Activated CD4-positive, alpha-beta T cell treated with anti-CD3 and anti-CD28 coated beads for 48 hours (primary cell): ENCODE results near the gene COL26A1.

ENCODE experiments used
- DNase-seq: peaks from one replicate; pipeline ENCODE4 v3.0.0-alpha.2; 2020

Gene COL26A1

DNA sequence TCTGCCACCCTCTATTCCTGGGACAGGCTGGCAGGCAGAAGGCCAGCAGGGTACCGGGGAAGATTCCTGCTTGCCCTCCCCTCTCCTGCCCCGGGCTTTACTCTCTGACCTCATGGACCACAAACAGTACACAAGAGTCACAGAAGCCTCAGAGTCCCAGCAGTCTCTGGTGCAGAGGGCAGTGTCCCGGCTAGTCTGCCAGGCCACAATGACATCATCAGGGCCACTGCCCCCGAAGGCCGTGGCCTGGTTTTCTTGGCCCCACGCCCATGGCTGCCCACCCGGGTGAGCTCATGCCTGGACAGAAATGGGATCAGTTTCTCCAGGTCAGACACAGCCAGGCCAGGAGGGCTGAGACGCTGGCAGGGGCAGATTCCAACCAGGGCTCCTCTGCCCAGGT lies 174.5 kb downstream of the COL26A1 start:
- DNase-seq = no peak

DNA sequence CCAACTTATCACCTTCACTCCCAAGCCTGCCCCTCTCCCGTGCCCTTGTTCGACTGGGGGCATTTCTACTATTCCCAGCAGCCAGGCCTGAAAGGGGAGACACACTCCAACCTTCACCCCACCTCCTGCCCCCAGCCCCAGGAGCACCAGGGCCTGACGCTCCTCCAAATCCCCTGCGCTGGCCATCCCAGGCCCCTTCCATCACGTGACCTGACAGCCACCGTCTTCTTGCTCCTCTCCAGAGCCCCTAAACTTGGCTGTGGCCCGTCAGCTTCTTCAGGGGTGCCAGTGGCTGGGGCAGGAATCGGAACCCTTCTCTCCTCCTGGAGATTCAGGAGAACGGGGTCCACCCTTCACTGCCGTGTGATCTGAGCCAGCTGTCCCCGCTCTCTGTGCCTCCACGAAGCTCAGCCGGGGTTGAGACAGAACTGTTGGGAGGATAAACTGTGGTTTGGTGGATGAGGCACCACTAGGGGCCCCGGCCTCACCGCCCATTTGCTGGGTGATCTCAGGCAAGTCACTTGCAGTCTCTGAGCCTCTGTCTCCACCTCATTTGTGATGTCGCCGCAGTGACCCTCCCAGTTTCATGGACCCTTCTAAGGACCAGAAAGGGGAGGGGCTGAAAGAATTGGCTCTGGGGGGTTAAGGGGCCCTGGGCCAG lies 175.4 kb downstream of the COL26A1 start:
- DNase-seq = peak; percentile 9

DNA sequence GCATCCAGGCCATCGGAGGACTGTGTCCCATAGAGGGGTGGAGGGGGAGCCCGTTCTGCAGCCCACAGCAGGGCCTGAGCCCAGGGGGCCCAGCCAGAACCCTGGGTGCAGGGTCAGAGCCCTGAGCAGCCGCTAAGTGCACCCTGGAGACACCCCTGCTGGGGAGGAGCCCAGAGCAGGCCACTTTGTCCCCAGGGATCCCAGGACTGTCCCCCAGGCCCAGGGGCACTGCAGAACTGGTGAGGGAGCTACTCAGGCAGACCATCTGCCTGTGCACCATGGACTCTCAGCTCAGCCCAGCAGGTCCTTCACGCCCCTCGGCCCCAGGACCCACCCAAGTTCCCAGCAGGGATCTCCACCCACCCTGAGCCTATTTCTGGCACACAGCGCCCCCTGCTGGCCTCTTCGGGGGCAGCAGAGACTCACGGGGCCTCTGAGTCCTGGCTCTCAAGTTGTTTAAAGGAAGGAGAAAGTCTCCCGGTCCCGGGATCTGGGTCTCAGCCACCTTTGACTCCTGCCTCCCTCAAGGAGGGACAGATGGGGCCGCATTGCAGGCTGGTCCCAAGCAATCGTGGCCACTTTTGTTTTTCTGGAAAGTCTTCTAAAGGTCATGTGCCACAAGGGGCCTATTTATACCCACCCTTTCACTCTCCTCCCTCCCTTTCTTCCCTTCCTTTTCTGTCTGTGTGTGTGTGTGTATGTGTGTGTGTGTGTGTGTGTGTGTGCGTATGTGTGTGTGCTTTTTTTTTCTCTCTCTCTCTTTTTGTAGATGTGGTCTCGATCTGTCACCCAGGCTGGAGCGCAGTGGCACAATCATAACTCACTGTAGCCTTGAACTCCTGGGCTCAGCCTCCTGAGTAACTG lies 176.2 kb downstream of the COL26A1 start:
- peak; percentile 73 for DNase-seq

DNA sequence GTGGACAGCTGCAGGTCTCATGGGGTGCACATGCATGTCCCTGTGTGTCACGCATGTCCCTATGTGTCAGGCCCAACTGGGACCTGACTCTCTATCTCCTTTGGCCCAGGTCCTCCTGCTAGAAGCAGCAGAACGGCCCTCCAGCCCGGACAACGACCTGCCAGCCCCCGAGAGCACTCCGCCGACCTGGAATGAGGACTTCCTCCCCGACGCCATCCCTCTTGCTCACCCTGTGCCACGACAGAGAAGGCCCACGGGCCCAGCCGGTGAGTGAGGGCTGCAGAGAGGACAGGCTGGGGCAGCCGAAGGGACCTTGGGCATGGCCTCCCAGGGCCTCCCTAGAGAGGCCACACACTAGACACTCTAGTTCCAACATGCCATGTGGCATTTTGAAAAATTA lies 177.1 kb downstream of the COL26A1 start:
- no peak for DNase-seq

DNA sequence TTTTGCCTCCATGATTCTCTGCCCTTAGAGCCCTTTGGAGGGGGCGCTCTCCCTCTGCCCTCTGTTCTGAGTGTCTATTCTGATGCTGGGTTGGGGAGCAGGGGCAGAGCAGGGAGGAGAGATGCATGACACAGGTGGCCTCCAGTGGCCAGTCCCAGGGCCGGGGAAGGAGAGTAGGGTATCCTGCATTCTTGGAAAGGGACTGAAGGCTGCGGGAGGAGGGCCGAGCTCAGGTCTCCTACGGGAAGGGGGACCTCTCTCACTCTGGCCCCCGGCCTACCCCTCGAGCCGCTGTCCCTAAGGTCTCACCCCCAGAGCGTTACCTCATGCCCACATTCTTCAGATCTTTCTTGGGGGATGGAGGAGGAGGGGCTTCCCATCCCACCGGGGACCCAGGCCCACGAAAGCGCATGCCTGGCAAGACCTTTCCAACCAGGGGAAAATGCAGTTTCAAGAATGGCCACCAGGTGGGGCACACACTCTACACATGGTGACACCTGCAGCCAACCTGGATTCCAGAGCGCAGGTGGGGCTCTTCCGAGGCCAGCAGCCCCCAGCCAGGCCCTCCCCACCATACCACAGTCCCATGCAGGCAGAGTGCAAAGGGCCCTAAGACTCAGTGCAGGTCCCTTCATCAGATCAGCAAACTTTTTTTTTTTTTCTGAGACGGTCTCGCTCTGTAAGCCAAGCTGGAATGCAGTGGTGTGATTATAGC lies 180.0 kb downstream of the COL26A1 start:
- peak; percentile 83 for DNase-seq

DNA sequence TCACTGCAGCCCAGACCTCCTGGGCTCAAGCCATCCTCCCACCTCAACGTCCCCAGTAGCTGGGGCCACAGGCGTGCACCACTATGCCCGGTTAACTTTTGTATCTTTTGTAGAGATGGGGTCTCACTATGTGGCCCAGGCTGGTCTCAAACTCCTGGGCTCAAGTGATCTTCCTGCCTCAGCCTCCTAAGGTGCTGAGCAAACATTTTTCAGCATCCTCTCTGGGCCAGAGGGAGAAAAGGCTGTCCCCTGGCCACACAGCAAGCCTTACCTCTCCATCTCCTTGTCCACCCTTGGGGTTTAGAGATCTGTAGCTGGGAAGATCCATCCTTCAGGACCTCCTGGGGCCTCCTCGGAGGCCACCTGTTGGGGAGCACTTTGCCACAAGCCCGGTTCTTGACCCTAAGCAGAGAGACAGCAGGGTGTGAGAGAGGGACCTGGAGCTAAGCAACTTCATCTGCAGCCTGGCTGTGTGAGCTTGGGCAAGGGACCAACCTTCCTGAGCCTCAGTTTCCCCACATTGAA lies 180.6 kb downstream of the COL26A1 start:
- DNase-seq = no peak

DNA sequence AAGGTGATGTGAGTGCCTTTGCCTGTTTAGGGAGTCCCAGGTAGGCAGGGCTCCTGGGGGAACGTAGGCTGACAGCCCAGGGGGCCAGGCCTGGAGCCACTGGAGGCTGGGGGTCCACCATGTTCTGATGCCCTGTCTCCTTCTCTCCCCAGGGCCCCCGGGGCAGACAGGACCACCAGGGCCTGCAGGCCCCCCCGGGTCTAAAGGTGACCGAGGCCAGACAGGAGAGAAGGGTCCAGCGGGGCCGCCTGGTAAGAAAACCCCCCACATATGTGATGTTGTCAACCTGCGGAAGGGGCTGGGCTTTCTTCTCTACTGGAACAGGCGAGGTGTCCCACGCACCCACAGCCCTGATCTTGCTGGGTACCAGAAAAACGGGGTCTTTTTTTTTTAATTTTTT lies 181.2 kb downstream of the COL26A1 start:
- no peak for DNase-seq

DNA sequence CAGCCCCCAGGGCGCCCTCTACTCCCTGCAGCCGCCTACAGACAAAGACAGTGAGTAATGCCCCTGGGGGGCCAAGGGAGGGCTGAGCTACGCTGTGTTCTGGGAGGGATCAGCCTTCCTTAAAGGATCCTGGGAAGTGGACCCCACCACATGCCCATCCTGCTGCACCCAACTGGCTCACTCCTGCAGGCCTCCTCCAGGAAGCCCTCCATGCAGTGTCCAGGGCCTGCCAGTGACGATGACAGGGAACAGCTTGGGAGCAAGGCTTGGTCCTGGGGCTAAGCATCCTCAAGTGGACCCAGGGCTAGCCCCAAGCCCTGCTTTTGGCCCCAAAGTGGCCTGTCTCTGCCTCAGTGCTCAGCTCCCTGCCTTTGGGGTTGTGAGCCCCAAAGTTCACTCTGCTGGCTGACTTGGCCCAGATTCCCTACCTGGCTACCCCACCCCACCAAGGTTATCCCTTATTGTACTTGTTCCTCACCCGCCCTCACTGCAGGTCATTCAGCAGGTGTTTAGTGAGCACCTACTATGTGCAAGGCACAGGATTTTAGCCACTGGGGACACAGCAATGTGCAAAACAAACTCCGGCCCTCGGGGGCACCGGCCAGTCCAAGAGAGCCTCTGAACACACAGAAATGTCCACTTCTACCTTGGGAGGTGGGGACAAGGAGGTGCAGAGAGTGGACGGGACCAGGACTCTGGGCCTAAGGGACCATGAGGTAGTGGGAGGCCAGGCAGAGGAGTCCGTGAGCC lies 182.9 kb downstream of the COL26A1 start:
- no peak for DNase-seq

DNA sequence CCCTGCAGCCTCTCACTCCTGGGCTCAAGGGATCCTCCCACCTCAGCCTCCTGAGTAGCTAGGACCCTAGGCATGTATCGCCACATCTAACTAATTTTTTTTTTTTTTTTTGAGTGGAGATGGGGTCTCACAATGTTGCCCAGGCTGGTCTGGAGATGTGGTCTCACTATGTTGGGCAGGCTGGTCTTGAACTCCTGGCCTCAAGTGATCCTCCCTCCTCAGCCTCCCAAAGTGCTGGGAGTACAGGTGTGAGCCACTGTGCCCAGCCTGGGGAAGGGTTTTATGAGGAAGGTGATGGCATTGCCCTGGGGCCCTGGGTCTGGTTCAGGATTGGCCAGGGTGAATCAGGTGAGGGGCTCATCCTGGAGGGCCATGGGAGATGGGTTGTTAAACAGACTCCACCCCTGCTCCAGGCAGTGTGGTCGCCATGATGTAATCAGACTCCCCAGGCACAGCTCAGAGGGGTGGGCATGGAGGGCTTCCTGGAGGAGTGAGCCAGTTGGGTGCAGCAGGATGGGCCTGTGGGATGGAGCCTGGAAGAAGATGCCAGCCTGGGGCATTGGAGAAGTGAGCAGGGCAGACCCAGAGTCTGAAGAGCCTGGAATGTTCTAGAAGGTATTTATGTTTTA lies 183.7 kb downstream of the COL26A1 start:
- no peak for DNase-seq

DNA sequence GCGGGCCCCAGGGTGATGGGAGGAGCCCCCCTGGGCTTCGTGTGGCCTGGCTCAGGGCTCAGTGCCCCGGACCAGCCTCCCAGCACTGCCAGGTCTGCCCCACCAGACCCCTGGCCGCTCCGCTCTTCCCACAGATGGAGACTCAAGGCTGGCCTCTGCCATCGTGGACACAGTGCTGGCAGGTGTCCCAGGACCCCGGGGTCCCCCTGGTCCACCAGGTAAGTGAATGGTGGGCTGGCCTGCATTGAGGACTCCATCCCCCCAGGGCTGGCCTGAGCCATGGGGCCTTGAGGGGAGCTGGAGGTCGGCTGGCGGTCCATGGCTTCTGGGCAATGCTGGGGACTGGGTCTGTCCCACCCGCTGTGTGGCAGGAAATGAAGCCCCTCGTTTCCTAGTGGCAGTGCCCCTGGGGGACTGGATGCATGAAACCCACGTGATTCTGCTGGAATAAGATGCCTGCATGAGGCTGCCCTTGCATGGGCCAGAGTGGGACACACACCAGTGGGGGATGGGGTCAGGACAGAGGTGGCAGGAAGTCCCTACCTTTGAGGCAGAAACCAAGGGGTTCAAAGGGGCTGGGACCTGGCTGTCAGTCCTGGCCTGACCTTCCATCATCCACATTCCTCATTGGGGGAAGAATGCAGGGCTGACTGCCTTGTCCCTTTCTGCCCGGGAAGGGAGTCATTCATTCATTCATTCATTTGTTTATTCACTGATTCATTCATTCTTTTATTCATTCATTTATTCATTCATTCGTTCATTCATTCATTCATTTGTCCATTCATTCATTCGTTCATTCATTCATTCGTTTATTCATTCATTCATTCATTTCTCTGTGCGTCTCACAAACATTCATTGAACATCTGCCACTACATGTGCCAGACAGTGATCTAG lies 184.6 kb downstream of the COL26A1 start:
- no peak for DNase-seq

DNA sequence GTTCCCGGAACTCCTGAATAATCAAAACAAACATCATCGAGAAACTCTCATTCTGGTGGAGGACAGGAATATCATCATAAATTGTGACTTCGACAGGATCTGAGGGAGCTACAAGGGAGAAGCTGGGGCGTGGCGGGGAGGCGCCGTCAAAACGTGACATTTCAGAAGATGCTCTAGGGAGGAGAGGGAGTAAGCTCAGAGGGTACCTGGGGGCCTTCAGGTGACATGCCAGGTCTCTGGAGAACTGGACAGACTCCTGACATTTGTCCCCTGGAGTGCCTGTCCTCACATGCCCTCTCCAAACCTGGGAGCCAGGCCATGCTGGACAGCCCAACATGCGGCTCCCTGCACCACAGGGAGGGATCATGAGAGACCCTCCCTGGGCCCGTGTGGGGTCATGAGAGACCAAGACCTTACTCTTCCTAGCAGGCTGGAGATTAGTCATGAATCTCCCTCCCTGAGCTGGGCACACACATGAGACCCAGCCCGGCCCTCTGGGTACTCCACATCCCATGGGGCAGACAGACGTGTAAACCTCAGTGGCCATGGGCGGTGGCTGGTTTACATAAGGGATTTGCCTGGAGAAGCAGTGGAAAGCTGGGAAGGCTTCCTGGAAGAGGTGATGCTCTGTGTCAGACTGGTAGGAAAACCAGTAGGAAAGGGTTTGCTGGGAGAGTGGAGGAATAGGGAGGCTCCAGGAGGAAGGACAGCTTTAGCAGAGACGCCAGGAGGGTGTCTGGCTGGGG lies 185.4 kb downstream of the COL26A1 start:
- DNase-seq = no peak

DNA sequence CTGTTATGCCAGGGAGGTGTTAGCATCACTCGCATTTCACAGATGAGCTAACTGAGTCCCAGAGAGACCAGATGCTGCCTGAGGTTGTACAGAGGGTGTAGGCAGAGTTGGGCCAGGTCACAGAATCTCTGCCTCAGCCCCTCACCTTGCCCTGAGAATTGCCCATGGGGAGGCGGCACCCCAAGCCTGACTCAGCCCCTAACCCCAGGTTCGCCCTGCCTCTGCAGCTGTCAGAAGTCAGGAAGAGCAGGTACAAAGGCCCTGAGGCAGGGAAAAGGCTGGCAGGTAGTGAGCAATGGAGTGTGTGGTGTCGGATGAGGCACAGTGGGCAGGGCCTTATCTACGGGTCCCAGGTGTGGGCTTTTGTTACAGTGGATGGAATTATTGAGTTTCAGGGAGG lies 187.1 kb downstream of the COL26A1 start:
- no peak for DNase-seq

DNA sequence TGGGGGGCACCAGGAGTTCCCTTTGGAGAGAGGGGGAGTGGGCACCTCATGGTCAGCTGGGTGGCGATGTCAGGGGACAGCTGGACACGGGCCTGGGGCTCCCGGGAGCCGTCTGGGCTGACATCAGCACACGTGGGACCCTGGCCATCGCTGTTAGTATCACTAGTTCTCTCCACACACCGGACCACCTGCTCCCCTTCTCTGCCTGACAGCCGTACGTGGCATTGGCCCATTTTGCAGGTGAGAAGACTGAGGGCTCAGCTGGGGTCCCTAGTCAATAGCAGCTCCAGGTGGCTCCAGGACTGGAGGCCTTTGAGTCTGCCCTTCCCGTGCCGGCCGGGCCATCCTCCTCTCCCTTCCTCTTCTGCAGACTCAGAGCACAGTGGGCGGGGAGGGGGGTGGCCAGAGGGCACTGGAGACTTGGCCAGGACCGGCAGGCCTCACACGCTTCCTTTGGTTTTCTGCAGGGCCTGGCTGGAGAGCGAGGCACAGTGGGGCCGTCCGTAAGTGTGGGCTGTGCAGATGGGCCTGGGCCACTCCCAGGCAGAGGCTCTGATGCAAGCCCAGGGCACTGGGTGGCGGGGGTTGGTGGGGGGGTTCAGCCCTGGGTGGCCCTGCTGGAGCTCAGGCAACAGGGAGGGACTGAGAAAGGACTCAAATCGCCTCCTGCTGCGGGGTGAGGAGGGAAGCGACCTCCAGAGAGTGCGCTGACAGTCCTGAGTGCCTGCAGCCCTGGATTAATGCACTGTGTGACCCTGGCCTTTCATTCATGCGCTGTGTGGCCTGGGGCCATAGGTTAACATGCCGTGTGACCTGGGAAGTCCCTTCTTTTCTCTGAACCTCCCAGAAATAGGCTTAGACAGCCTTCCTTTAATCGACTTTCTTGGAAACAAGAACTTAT lies 188.2 kb downstream of the COL26A1 start:
- DNase-seq = no peak

DNA sequence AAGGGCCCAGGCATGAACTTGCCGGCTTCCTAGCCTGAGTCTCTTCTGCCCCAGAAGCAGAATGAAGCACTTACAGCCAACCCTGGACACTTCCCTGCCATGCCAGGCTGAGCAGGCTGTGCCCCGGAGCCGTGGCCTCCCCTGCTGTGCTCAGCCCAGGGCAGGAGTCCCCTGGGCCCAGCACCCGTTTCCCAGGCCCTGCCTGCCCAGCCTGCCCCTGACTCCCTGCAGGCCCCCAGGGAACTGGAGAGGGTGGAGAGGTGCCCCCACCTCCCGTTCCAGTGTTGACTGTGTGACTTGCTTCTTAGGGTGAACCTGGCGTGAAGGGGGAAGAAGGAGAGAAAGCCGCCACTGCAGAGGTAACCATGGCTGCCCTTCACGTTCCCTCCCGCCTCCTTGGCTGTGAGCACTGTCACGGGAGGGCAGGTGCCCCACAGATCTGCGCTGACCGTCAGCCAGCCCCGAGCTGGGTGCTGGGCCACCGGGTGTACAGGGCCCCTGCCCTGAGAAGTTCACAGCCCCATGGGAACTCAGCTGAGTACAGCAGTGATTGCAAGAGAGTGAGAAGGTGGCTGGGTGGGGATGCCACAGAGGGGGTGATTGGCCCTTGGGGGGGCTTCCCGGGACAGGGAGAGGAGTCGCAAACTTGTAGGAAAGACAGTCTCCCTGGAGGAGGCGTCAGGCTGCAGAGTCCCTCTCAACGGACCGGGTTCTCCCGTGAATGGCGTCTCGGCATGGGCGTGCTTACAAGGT lies 190.5 kb downstream of the COL26A1 start:
- no peak for DNase-seq

DNA sequence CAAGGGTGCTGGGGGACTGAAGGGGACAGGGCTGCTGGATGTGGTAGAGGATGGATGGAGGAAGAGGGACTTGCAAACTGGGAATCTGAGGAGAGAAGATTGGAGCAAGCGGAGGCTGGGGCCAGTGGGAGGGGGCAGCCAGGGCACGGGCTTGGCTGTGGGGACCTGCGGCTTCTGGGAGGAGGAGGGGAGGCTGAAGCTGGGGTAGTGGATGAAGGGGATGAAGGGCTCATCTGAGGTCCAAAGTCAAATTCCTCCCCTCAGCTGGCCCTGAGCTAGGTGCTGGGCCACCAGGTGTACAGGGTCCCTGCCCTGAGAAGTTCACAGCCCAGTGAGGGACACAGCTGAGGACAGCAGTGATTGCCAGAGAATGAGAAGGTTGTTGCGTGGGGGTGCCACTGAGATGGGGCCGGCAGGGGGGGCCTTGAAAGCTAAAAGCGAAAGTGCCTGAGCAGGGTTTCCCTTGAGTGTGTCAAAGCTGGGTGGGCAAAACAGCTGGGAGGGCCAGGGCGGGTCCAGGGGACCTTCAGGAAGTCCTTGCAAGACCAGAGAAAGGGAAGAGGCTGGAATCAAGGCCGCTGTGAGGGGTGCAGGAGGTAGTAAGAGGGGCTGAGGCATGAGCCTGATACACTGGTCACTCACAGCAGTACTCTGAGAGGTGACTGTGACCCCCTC lies 191.2 kb downstream of the COL26A1 start:
- no peak for DNase-seq

DNA sequence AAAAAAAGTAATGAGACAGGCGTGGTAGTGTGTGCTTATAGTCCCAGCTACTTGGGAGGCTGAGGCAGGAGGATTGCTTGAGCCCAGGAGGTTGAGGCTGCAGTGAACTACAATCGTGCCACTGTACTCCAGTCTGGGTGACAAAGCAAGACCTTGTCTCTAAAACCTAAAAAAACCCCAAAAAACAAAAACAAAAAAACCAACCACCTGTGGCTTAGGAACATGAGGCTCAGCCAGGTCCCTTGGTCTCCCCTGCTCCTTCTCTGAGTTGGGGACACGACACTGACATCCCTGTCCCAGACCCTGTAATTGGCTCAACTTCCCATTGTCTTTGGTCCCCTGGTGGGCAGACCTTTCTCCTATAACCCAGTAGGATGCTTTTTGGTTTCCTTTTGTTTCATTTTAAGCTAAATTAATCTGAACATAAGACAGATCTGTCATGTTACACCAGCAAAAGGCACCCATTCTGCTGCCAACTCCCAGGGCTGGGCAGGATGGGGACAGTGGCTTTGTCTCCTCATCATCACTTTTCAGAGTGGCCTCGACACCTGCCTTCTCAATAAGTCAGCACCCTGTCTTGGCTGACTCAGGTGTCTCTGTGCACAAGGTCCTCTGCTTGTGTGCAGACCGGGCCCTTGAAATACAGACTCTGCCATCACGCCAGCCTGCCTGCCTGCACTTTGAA lies 192.1 kb downstream of the COL26A1 start:
- no peak for DNase-seq

DNA sequence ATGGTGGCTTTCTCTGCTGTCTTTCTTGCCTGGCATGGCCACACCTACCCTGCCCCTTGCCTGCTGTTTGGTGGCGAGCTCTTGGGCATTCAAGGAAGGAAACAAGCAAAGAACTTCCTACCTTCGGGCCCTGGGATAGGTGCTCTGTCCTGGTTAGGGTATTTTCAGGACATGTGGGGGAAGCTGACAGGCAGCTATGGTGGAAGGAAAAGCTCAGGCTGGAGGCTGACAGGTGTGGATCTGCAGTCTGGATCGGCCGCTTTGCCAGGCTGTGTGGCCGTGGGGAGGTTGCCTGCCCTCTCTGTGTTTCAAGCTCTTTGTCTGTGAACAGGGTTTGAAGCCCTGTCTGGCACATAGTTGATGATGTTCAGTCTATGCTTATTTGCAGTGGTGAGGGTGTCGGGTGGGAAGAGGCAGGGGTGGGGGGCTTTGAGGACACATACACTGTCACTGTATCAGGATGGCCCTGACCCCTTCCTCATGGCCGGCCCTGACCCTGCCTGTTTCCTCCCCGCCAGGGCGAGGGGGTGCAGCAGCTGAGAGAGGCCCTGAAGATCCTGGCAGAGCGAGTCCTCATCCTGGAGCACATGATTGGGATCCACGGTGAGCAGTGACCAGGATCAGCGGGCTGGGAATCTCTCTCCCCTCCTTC lies 192.7 kb downstream of the COL26A1 start:
- DNase-seq = no peak
